ENCODE data around the gene HEXIM2. TPM values are rescaled to one million over a fixed set of nuclear protein-coding genes. Genes with fewer than 3 reads are reported as not detected.

Gene HEXIM2
- total and polyA plus RNA-seq, 2 of the 13 experiments (the other 11 are each of a cell fraction or from before 2014, with no cell fraction given): 27.1 to 32.4 TPM

DNA sequence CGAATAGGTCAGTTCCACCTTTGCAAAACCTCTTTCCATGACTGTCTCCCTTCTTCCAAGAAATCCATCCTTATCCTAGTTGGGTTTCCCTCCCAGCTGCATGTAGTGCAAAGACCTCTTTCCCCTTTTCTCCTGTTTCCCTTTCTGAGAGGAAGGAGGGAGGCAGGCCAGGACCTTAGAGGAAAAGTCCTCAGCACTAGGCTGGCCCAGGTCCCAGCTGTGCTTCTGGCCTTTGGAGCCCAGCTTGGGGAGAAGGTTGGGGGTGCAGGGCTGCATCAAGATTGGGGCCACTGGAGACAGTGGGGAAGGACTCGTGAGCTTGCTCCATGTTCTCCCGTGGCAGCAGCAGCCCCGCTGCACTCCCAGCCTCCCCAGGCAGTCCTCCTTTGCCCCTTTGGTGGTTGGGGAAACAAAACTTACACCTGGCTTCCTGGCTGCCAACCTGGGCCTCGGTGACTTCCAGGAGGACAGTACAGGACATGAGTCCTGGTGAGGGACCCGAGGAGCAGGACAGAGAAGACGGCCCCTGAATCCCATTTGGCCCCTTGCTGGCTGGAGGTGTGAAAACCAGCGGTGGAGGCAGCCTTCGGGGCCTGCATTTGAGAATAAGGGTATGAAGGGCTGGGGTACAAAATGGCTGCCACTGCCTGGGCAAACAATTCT lies 481 bp downstream of the HEXIM2 start (continued):
- TF ChIP-seq MIER2 (CRISPR knock-in tag; IDR thresholded peaks at IDR 0.05): no peak
- TF ChIP-seq, protein P1, sequence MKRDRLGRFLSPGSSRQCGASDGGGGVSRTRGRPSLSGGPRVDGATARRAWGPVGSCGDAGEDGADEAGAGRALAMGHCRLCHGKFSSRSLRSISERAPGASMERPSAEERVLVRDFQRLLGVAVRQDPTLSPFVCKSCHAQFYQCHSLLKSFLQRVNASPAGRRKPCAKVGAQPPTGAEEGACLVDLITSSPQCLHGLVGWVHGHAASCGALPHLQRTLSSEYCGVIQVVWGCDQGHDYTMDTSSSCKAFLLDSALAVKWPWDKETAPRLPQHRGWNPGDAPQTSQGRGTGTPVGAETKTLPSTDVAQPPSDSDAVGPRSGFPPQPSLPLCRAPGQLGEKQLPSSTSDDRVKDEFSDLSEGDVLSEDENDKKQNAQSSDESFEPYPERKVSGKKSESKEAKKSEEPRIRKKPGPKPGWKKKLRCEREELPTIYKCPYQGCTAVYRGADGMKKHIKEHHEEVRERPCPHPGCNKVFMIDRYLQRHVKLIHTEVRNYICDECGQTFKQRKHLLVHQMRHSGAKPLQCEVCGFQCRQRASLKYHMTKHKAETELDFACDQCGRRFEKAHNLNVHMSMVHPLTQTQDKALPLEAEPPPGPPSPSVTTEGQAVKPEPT (CRISPR knock-in tag; IDR thresholded peaks at IDR 0.05; ENCODE audit: low read depth): no peak
- TF ChIP-seq GFI1 (CRISPR knock-in tag; IDR thresholded peaks at IDR 0.05; ENCODE audit: borderline replicate concordance): no peak
- TF ChIP-seq HDAC1 (CRISPR knock-in tag; IDR thresholded peaks at IDR 0.05): peak; percentile 26; the same call in 1 of the 2 replicates
- no peak for TF ChIP-seq RARA (CRISPR knock-in tag; IDR thresholded peaks at IDR 0.05)
- no peak for TF ChIP-seq FOXA3 (CRISPR knock-in tag; IDR thresholded peaks at IDR 0.05)
- TF ChIP-seq ZNF660 (CRISPR knock-in tag; IDR thresholded peaks at IDR 0.05; ENCODE audit: borderline replicate concordance, low read depth): no peak; the same call in 1 of the 2 replicates
- no peak; the same call in 1 of the 2 replicates for TF ChIP-seq ZNF317 (CRISPR knock-in tag; IDR thresholded peaks at IDR 0.05)
- no peak for TF ChIP-seq SKI (IDR thresholded peaks at IDR 0.05; ENCODE audit: partially characterized antibody)
- no peak for TF ChIP-seq PATZ1 (CRISPR knock-in tag; IDR thresholded peaks at IDR 0.05)
- TF ChIP-seq, protein P2, sequence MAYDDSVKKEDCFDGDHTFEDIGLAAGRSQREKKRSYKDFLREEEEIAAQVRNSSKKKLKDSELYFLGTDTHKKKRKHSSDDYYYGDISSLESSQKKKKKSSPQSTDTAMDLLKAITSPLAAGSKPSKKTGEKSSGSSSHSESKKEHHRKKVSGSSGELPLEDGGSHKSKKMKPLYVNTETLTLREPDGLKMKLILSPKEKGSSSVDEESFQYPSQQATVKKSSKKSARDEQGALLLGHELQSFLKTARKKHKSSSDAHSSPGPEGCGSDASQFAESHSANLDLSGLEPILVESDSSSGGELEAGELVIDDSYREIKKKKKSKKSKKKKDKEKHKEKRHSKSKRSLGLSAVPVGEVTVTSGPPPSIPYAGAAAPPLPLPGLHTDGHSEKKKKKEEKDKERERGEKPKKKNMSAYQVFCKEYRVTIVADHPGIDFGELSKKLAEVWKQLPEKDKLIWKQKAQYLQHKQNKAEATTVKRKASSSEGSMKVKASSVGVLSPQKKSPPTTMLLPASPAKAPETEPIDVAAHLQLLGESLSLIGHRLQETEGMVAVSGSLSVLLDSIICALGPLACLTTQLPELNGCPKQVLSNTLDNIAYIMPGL (CRISPR knock-in tag; IDR thresholded peaks at IDR 0.05; ENCODE audit: borderline replicate concordance in 1 of 2, low read depth in 1 of 2): no peak
- peak; percentile 68; the same call in 1 of the 2 replicates for TF ChIP-seq ZNF446 (CRISPR knock-in tag; IDR thresholded peaks at IDR 0.05)
- no peak for TF ChIP-seq ZNF543 (CRISPR knock-in tag; IDR thresholded peaks at IDR 0.05)
- no peak for TF ChIP-seq ZNF816 (CRISPR knock-in tag; IDR thresholded peaks at IDR 0.05; ENCODE audit: borderline replicate concordance)
- TF ChIP-seq POLR2AphosphoS2 (IDR thresholded peaks at IDR 0.05; ENCODE audit: low read depth, low read length): 0 out of 2 replicates have a peak, but pooled peaks have one; percentile 48
- TF ChIP-seq MAFF (IDR thresholded peaks at IDR 0.05; ENCODE audit: low read depth, low read length): no peak
- no peak for TF ChIP-seq HNRNPUL1 (IDR thresholded peaks at IDR 0.05; ENCODE audit: low read depth, low read length)
- no peak for TF ChIP-seq HHEX (CRISPR knock-in tag; IDR thresholded peaks at IDR 0.05)
- no peak for TF ChIP-seq SP4 (CRISPR knock-in tag; IDR thresholded peaks at IDR 0.05)
- TF ChIP-seq REXO4 (CRISPR knock-in tag; IDR thresholded peaks at IDR 0.05; ENCODE audit: borderline replicate concordance): no peak
- no peak for TF ChIP-seq ZNF550 (CRISPR knock-in tag; IDR thresholded peaks at IDR 0.05; ENCODE audit: borderline replicate concordance)
- no peak for TF ChIP-seq ZNF207 (IDR thresholded peaks at IDR 0.05; ENCODE audit: borderline replicate concordance)
- TF ChIP-seq EEA1 (CRISPR knock-in tag; IDR thresholded peaks at IDR 0.05; ENCODE audit: borderline replicate concordance): no peak
- 0 out of 2 replicates have a peak, but pooled peaks have one; percentile 25 for TF ChIP-seq ZNF75D (CRISPR knock-in tag; IDR thresholded peaks at IDR 0.05; ENCODE audit: borderline replicate concordance)
